GM12801 (cell line): ENCODE measurements around the gene USP47.

Source experiments
- CTCF ChIP-seq: IDR thresholded peaks from one replicate; pipeline ENCODE4 v1.5.1; 2011; ENCODE audit warnings: control low read depth; ENCODE audit not compliant: insufficient read length; ENCODE audit errors: extremely low read depth

USP47 gene

DNA sequence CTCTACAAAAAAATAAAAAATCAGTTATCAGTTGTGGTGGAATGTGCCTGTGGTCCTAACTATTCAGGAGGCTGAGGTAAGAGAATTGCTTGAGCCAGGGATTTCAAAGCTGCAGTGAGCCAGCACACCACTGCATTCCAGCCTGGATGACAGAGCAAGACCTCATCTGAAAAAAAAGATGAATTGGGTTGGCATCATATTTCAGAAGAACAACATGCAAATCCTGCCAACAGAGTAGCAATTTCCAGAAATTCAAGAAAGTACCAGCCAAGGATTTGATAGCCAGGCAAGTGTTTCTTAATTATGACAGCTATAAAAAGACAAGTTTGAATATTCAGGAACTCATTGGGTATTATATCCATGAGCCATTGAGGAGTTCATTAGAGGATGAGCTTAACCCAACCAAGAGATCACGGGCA, 75.2 kb downstream of the USP47 start:
- no peak for TF ChIP-seq CTCF

DNA sequence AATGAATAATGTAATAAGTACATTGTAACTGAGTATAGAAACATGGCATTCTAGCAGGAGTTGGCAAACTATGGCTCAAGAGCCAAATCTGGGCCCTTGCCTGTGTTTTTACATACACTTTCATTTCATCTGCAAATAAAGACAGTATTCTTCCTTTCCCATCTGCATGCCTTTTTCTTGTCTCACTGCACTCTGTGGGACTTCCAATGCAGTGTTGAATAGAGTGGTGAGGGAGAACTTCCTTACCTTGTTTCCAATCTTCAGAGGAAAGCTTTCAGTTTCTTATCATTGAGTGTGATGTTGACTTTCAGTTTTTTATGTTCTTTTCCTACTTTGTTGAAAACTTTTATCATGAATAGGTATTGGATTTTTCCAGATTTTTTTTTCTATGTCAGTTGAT, 82.1 kb downstream of the USP47 start:
- no peak for TF ChIP-seq CTCF

- no peak for TF ChIP-seq CTCF
Measured at GRCh38 chr11:11929920-11930319, 88.1 kb downstream of the USP47 start.

DNA sequence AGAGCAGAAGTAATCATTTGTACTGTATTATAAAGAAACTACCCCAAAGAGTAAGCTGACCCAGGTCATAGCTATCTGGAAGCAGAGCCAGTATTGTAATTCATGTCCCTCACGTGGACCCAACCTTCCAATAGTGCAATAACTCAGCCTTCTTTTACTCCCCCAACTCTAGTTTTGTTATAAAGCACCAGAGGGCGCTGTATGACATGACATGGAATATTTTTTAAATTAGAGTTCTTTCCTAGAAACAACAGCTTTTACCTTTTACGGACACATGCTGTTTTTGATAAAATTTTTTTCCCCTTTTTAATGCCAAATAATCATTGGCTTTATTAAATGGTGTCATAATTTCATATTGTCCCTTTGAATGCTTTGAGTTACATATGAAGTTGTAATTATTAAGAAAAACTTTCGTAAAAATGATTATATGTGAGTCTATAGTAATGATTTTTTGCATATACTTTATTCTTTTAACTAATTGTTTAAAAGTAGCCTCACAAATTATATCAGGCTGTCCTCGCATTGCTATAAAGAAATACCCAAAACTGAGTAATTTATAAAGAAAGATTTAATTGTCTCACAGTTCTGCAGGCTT, 89.8 kb downstream of the USP47 start:
- TF ChIP-seq CTCF = no peak

GRCh38 chr11:11935536-11935935, 93.8 kb downstream of the USP47 start:
- no peak for TF ChIP-seq CTCF

- no peak for TF ChIP-seq CTCF
Measured at GRCh38 chr11:11937433-11937832, 95.7 kb downstream of the USP47 start.

- TF ChIP-seq CTCF = no peak
Measured at GRCh38 chr11:11937957-11938356, 96.2 kb downstream of the USP47 start.
